ENCODE data around the gene GRM7.

Gene GRM7

DNA sequence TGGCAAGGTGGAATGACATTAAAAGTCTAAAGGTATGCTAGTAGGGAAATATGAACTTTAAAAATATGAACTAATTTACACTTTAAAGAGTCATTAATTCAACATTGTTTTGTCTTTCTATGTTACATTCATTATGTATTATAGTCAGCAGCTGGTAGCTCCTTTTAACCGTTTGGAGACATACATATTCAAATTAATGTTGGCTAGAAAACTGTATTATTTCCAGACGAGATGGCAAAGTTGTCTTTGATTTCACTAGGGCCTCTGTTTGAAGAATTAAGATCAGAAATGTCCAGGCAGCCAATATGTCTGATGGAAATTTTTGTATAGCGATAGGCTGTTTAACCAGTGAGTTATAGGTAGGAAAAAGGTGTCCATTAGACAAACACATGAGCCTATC is 817.6 kb downstream of the GRM7 start:
- H3K4me3 ChIP-seq (ENCODE audit: low read depth, low read length): no peak overlapping the region
- TF ChIP-seq, protein P1, sequence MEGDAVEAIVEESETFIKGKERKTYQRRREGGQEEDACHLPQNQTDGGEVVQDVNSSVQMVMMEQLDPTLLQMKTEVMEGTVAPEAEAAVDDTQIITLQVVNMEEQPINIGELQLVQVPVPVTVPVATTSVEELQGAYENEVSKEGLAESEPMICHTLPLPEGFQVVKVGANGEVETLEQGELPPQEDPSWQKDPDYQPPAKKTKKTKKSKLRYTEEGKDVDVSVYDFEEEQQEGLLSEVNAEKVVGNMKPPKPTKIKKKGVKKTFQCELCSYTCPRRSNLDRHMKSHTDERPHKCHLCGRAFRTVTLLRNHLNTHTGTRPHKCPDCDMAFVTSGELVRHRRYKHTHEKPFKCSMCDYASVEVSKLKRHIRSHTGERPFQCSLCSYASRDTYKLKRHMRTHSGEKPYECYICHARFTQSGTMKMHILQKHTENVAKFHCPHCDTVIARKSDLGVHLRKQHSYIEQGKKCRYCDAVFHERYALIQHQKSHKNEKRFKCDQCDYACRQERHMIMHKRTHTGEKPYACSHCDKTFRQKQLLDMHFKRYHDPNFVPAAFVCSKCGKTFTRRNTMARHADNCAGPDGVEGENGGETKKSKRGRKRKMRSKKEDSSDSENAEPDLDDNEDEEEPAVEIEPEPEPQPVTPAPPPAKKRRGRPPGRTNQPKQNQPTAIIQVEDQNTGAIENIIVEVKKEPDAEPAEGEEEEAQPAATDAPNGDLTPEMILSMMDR (IDR thresholded peaks at IDR 0.05; ENCODE audit: control insufficient read depth, extremely low read depth, insufficient read depth): no peak
- DNase-seq (ENCODE audit: low read depth): no peak

DNA sequence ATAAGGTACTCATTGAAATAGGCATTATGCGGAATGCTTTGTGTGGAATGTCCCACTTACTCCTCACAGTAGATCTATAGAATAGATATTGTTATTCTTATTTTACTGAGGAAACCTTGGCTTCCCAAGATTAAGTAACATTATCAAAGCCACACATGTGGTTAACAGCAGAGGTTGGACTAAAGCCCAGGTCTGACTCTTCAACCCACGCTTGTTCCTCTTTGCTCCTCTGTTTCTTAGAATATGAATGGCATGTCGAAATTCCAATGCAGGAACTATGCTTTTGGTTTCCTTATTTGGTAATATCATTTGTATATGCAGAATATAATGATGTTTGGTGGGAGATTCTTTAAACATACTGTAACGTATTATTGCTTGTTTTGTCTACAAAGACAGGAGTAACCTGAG is 821.9 kb downstream of the GRM7 start:
- no peak overlapping the region for H3K4me3 ChIP-seq (ENCODE audit: low read depth, low read length)
- TF ChIP-seq, protein P1 (IDR thresholded peaks at IDR 0.05; ENCODE audit: control insufficient read depth, extremely low read depth, insufficient read depth): no peak
- no peak for DNase-seq (ENCODE audit: low read depth)

DNA sequence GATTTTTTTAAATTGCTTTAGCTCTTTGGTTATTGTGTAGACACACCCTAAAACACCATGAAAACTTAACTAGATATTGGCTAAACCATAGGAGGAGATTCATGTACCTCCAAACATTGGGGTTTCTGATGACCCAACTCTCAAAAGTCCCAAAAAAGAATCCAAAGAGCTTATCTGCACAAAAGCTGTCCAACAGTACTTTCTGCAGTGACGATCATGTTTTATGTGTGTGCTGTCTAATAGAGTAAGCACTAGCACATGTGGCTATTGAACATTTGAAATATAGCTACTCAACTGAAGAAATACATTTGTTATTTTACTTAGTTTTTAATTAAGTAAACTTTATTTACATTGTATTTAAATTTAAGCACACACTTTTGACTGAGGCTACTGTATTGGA is 822.5 kb downstream of the GRM7 start:
- TF ChIP-seq, protein P1 (IDR thresholded peaks at IDR 0.05; ENCODE audit: control insufficient read depth, extremely low read depth, insufficient read depth): no peak
- no peak overlapping the region for H3K4me3 ChIP-seq (ENCODE audit: low read depth, low read length)
- no peak for DNase-seq (ENCODE audit: low read depth)

DNA sequence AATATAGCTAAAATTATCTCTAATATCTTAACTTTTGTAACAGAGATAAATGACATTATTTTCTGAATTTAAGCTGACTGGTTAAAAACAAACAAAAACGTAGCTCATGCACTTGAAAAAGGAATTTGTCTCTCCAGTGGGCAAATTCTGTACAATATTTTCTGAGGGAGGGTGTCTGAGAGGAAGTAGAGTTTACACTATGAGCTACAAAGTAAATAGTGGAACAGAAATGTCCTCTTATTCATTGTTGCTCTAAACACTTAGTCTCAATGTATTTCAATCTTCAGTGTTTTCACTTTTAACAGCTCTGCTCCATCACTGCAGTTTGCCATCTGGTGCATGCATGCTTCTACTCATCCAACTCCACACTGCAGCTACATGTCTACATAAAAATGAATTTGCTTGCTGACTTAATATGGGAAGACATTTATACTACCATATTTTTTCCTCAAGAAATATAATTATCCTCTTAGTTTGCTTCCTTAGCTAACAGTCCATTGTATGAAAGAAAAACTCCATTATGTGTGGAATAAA is 823.3 kb downstream of the GRM7 start:
- no peak overlapping the region for H3K4me3 ChIP-seq (ENCODE audit: low read depth, low read length)
- TF ChIP-seq, protein P1 (IDR thresholded peaks at IDR 0.05; ENCODE audit: control insufficient read depth, extremely low read depth, insufficient read depth): no peak
- DNase-seq (ENCODE audit: low read depth): no peak

DNA sequence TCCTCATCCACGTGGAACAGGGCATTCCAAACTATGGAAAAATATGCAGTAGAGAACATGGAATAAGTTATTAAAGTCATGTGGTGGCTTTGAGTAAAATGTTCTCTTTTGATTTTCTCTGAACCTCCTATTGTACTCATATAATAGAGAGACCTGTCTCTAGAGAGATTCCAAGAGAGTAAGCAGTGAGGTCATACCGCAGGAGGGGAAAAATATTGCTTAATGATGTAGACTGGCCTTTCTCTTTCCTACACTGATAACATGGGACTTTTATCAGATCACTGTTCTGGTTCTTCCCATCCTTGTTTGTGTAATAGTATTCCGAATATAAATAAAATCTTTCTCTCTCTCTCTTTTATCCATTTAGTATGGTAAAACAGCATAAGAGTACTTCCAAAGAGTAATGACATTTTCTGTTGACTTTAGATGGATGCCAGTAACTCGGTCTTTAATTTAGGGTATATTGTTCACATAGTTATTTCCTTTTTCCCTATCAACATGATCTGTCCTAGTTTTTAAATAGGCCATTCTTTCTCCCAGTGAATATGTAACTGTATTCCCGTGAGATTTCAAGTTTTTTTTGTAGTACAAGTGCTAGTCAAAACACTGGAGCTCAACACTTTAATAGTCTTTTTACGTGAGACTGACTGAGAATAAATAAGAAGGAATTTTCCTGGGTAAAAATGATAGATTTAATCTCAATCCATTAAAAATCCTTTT is 826.7 kb downstream of the GRM7 start:
- peak; percentile 58 for DNase-seq (ENCODE audit: low read depth)
- TF ChIP-seq, protein P1 (IDR thresholded peaks at IDR 0.05; ENCODE audit: control insufficient read depth, extremely low read depth, insufficient read depth): no peak
- H3K4me3 ChIP-seq (ENCODE audit: low read depth, low read length): no peak overlapping the region

DNA sequence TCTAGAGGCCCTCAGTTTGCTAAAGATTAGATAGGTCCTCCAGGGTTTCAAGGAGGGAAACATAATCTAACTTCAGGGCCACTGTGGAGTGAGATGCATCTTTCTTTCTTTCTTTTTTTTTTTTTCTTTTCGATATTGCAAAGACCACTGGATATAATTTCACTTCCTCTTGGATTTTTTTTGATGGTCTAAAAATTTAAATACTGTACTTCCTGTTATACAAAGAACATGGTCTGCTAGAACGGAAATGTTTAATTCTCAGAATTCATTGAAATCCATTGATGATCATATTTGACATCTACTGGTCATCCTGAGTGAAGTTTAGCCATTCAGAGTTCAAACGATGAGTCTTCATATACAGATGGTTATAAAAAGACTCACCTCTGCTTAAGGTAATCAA is 832.0 kb downstream of the GRM7 start:
- H3K4me3 ChIP-seq (ENCODE audit: low read depth, low read length): no peak overlapping the region
- DNase-seq (ENCODE audit: low read depth): no peak
- TF ChIP-seq, protein P1 (IDR thresholded peaks at IDR 0.05; ENCODE audit: control insufficient read depth, extremely low read depth, insufficient read depth): no peak

DNA sequence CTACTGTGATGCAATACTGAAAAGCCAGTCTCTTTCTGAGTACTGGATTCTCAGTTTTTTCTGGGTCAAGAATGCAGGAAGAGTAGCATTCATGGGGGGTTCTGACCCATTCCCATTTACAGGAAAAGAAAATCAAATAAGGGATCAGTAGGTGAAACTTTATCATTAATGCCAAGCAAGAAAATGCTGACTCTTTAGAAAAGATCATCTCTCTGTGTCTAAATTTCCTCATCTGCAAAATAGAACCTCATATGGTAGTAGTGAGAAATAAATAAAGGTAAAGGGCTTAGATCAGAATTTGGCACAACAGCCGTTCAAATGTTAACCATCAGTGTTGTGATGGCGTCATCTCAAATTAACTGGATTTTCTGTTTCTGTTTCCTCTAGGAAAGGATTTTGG is 833.1 kb downstream of the GRM7 start:
- H3K4me3 ChIP-seq (ENCODE audit: low read depth, low read length): no peak overlapping the region
- TF ChIP-seq, protein P1 (IDR thresholded peaks at IDR 0.05; ENCODE audit: control insufficient read depth, extremely low read depth, insufficient read depth): no peak
- no peak for DNase-seq (ENCODE audit: low read depth)
